ENCODE data around the gene CD27.

- TF ChIP-seq CTCF (IDR thresholded peaks at IDR 0.05) = no peak
- TF ChIP-seq POLR2AphosphoS5 (IDR thresholded peaks at IDR 0.05) = no peak
These were observed 1.9 kb upstream of the CD27 start for GRCh38 chr12:6442836-6443235.
